ENCODE measurements around the gene MAMDC4. TPM values are rescaled to one million over a fixed set of nuclear protein-coding genes. Genes with fewer than 3 reads are reported as not detected.
"Not testable (repeated sequence)": the region's sequence is repeated elsewhere in the genome, so short reads cannot be mapped to it uniquely, and the experiment has no call there.

The MAMDC4 gene
- total RNA-seq, 1 donor from 2014 or later, result 8.5 TPM

GRCh38 chr9:136865041-136865767, 13.1 kb downstream of the MAMDC4 start:
- H3K4me1 ChIP-seq (ENCODE audit: insufficient read depth, low read length), result peaks cover 7% of the 10 kb centered on the region
- no peaks in the 10 kb centered on the region for H3K27me3 Mint-ChIP-seq (ENCODE audit: low read depth, unreplicated experiment)

GRCh38 chr9:136865768-136866103, 13.6 kb downstream of the MAMDC4 start:
- Histone ChIP-seq H3K4me2 (ENCODE audit: low read length) (peak overlapping the region; percentile 94), H3K27me3 (ENCODE audit: insufficient read depth, low read length) (no peaks in the 10 kb centered on the region), H3K9ac (ENCODE audit: low read length) (peak overlapping the region; percentile 87), H3K36me3 (ENCODE audit: insufficient read depth, low read length) (peaks cover 4% of the 10 kb centered on the region), H2AFZ (ENCODE audit: low read depth, low read length) (no peak overlapping the region), H4K20me1 (ENCODE audit: insufficient read depth, low read length) (peaks cover 44% of the 10 kb centered on the region), H3K4me1 (ENCODE audit: insufficient read depth, low read length) (peaks cover 7% of the 10 kb centered on the region), H3K9me3 (ENCODE audit: insufficient read depth, low read depth, low read length) (no peaks in the 10 kb centered on the region), H3K79me2 (ENCODE audit: insufficient read depth, low read length) (peaks cover 27% of the 10 kb centered on the region), H3K27ac (ENCODE audit: low read depth, low read length) (no peak overlapping the region), H3K4me3 (ENCODE audit: insufficient read depth, low read depth, low read length) (peak overlapping the region; percentile 70)
- no peak for TF ChIP-seq EZH2 (IDR thresholded peaks at IDR 0.05; ENCODE audit: insufficient read depth, low read length)
- TF ChIP-seq CTCF (IDR thresholded peaks at IDR 0.05; ENCODE audit: insufficient read depth, low read depth, low read length), result no peak
- H3K9me3 Mint-ChIP-seq (ENCODE audit: unreplicated experiment), result peaks cover 10% of the 10 kb centered on the region
- no peak for FAIRE-seq
- peak overlapping the region; percentile 88 for H3K4me3 Mint-ChIP-seq (ENCODE audit: unreplicated experiment)
- peaks cover 6% of the 10 kb centered on the region for H3K4me1 Mint-ChIP-seq (ENCODE audit: low read depth, unreplicated experiment)
- no peak overlapping the region for H3K27ac Mint-ChIP-seq (ENCODE audit: unreplicated experiment)
- peaks cover 13% of the 10 kb centered on the region for H3K36me3 Mint-ChIP-seq (ENCODE audit: low read depth, unreplicated experiment)
- no peaks in the 10 kb centered on the region for H3K27me3 Mint-ChIP-seq (ENCODE audit: low read depth, unreplicated experiment)
- DNase-seq (ENCODE audit: low read depth), result no peak

More at GRCh38 chr9:136865041-136865767, 13.1 kb downstream of the MAMDC4 start:
- peaks cover 13% of the 10 kb centered on the region for H3K36me3 Mint-ChIP-seq (ENCODE audit: low read depth, unreplicated experiment)
- Histone ChIP-seq H3K79me2 (ENCODE audit: insufficient read depth, low read length) (peaks cover 27% of the 10 kb centered on the region), H3K9me3 (ENCODE audit: insufficient read depth, low read depth, low read length) (no peaks in the 10 kb centered on the region), H3K4me2 (ENCODE audit: low read length) (peak overlapping the region; percentile 94), H3K27ac (ENCODE audit: low read depth, low read length) (no peak overlapping the region), H3K9ac (ENCODE audit: low read length) (peak overlapping the region; percentile 87), H2AFZ (ENCODE audit: low read depth, low read length) (no peak overlapping the region), H4K20me1 (ENCODE audit: insufficient read depth, low read length) (peaks cover 49% of the 10 kb centered on the region), H3K27me3 (ENCODE audit: insufficient read depth, low read length) (no peaks in the 10 kb centered on the region), H3K36me3 (ENCODE audit: insufficient read depth, low read length) (peaks cover 4% of the 10 kb centered on the region), H3K4me3 (ENCODE audit: insufficient read depth, low read depth, low read length) (peak overlapping the region; percentile 58)
- H3K9me3 Mint-ChIP-seq (ENCODE audit: unreplicated experiment), result peaks cover 8% of the 10 kb centered on the region
- H3K4me1 Mint-ChIP-seq (ENCODE audit: low read depth, unreplicated experiment), result peaks cover 6% of the 10 kb centered on the region
- no peak for DNase-seq (ENCODE audit: low read depth)
- peak overlapping the region; percentile 72 for H3K27ac Mint-ChIP-seq (ENCODE audit: unreplicated experiment)
- FAIRE-seq, result no peak
- TF ChIP-seq CTCF (IDR thresholded peaks at IDR 0.05; ENCODE audit: insufficient read depth, low read depth, low read length) (no peak), EZH2 (IDR thresholded peaks at IDR 0.05; ENCODE audit: insufficient read depth, low read length) (no peak)
- peak overlapping the region; percentile 88 for H3K4me3 Mint-ChIP-seq (ENCODE audit: unreplicated experiment)

- H3K36me3 ChIP-seq (ENCODE audit: insufficient read depth, low read length); DNase-seq (ENCODE audit: low read depth); H3K27me3 Mint-ChIP-seq (ENCODE audit: low read depth, unreplicated experiment); H2AFZ ChIP-seq (ENCODE audit: low read depth, low read length); H3K27ac Mint-ChIP-seq (ENCODE audit: unreplicated experiment); H3K9me3 ChIP-seq (ENCODE audit: insufficient read depth, low read depth, low read length); H3K4me1 ChIP-seq (ENCODE audit: insufficient read depth, low read length); H3K27me3 ChIP-seq (ENCODE audit: insufficient read depth, low read length); H3K4me1 Mint-ChIP-seq (ENCODE audit: low read depth, unreplicated experiment); FAIRE-seq: not testable (repeated sequence)
- Histone ChIP-seq H3K9ac (ENCODE audit: low read length) (peak overlapping the region; percentile 87), H4K20me1 (ENCODE audit: insufficient read depth, low read length) (peaks cover 34% of the 10 kb centered on the region), H3K4me2 (ENCODE audit: low read length) (peak overlapping the region; percentile 94), H3K79me2 (ENCODE audit: insufficient read depth, low read length) (peaks cover 27% of the 10 kb centered on the region), H3K4me3 (ENCODE audit: insufficient read depth, low read depth, low read length) (peak overlapping the region; percentile 70), H3K27ac (ENCODE audit: low read depth, low read length) (peak overlapping the region; percentile 37)
- H3K9me3 Mint-ChIP-seq (ENCODE audit: unreplicated experiment), result peaks cover 10% of the 10 kb centered on the region
- H3K36me3 Mint-ChIP-seq (ENCODE audit: low read depth, unreplicated experiment), result peaks cover 13% of the 10 kb centered on the region
- H3K4me3 Mint-ChIP-seq (ENCODE audit: unreplicated experiment), result peak overlapping the region; percentile 76
Measured at GRCh38 chr9:136866898-136867421, 14.8 kb downstream of the MAMDC4 start.
